ENCODE data around the gene EXOC6B.

The EXOC6B gene

GRCh38 chr2:72744049-72744448 lies 81.8 kb downstream of the EXOC6B start:
- Histone ChIP-seq H3K9me3 (ENCODE audit: insufficient read depth, low read depth, low read length) (no peaks in the 10 kb centered on the region), H3K36me3 (ENCODE audit: control insufficient read depth in 1 of 2, insufficient read depth in 2 of 2, low read length in 2 of 2) (no peaks in the 10 kb centered on the region), H3K9ac (ENCODE audit: low read length) (no peak overlapping the region), H2AK5ac (ENCODE audit: low read length) (no peak overlapping the region), H3K23ac (ENCODE audit: low read length) (no peak overlapping the region), H3K4ac (ENCODE audit: low read depth, low read length) (no peak overlapping the region), H2BK12ac (ENCODE audit: low read length) (no peak overlapping the region), H2BK120ac (ENCODE audit: insufficient read depth, low read length, poor library complexity) (no peak overlapping the region), H4K8ac (ENCODE audit: low read depth, low read length) (no peak overlapping the region), H3K79me2 (ENCODE audit: control insufficient read depth, insufficient read depth, low read length, poor library complexity) (no peaks in the 10 kb centered on the region), H3K4me2 (ENCODE audit: low read length) (no peak overlapping the region), H3K4me3 (ENCODE audit: low read depth, low read length) (no peak overlapping the region), H3K18ac (ENCODE audit: low read length) (no peak overlapping the region), H3K27me3 (ENCODE audit: insufficient read depth, low read length) (no peaks in the 10 kb centered on the region), H3K27ac (ENCODE audit: low read depth, low read length) (no peak overlapping the region), H2BK5ac (ENCODE audit: low read depth, low read length, poor library complexity) (no peak overlapping the region), H2AFZ (ENCODE audit: insufficient read depth, low read length, poor library complexity) (no peak overlapping the region), H3K79me1 (ENCODE audit: low read length) (no peaks in the 10 kb centered on the region), H3K4me1 (ENCODE audit: control insufficient read depth in 1 of 2, insufficient read depth in 2 of 2, low read length in 2 of 2) (no peaks in the 10 kb centered on the region), H4K91ac (ENCODE audit: low read depth, low read length) (no peak overlapping the region), H3K14ac (ENCODE audit: low read length) (no peak overlapping the region), H4K12ac (ENCODE audit: low read depth, low read length) (no peak overlapping the region)
- no peak for DNase-seq

DNA sequence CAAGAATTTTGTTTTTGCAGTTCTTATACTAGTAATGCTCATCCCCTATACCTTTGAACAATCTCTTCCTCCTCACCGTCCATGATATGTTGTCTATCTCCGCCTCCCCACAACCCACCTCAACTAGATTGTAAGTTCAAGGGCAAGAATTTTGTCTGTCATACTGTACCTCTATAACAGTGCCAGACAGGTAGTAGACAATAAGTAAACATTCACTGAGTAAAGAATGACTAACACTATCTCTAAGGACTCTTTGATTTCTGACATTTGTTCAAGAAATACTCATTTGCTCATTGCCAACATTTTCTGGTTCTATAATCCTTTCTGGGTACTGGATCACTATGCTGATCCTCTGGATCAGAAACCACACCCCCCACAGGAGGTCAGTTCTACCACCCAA lies 82.4 kb downstream of the EXOC6B start:
- Histone ChIP-seq H3K9me3 (ENCODE audit: insufficient read depth, low read depth, low read length) (no peaks in the 10 kb centered on the region), H3K27ac (ENCODE audit: low read depth, low read length) (no peak overlapping the region), H2BK12ac (ENCODE audit: low read length) (no peak overlapping the region), H2BK120ac (ENCODE audit: insufficient read depth, low read length, poor library complexity) (no peak overlapping the region), H3K4me1 (ENCODE audit: control insufficient read depth in 1 of 2, insufficient read depth in 2 of 2, low read length in 2 of 2) (no peaks in the 10 kb centered on the region), H2BK5ac (ENCODE audit: low read depth, low read length, poor library complexity) (no peak overlapping the region), H3K79me1 (ENCODE audit: low read length) (no peaks in the 10 kb centered on the region), H3K18ac (ENCODE audit: low read length) (no peak overlapping the region), H3K14ac (ENCODE audit: low read length) (no peak overlapping the region), H3K9ac (ENCODE audit: low read length) (no peak overlapping the region), H3K79me2 (ENCODE audit: control insufficient read depth, insufficient read depth, low read length, poor library complexity) (no peaks in the 10 kb centered on the region), H3K4ac (ENCODE audit: low read depth, low read length) (no peak overlapping the region), H3K4me3 (ENCODE audit: low read depth, low read length) (no peak overlapping the region), H4K91ac (ENCODE audit: low read depth, low read length) (no peak overlapping the region), H3K36me3 (ENCODE audit: control insufficient read depth in 1 of 2, insufficient read depth in 2 of 2, low read length in 2 of 2) (no peaks in the 10 kb centered on the region), H3K4me2 (ENCODE audit: low read length) (no peak overlapping the region), H2AFZ (ENCODE audit: insufficient read depth, low read length, poor library complexity) (no peak overlapping the region), H3K27me3 (ENCODE audit: insufficient read depth, low read length) (no peaks in the 10 kb centered on the region), H4K12ac (ENCODE audit: low read depth, low read length) (no peak overlapping the region), H3K23ac (ENCODE audit: low read length) (no peak overlapping the region), H2AK5ac (ENCODE audit: low read length) (no peak overlapping the region), H4K8ac (ENCODE audit: low read depth, low read length) (no peak overlapping the region)
- no CpG with 5 or more reads among the region's 2 CpGs for WGBS (ENCODE audit: extremely low coverage, insufficient coverage, insufficient read length)
- no peak for DNase-seq

GRCh38 chr2:72738096-72738495 lies 87.7 kb downstream of the EXOC6B start:
- no peaks in the 10 kb centered on the region for H3K4me1 ChIP-seq (ENCODE audit: control insufficient read depth in 1 of 2, insufficient read depth in 2 of 2, low read length in 2 of 2)
- H3K4me2 ChIP-seq (ENCODE audit: low read length) = no peak overlapping the region
- H4K91ac ChIP-seq (ENCODE audit: low read depth, low read length) = no peak overlapping the region
- H2BK5ac ChIP-seq (ENCODE audit: low read depth, low read length, poor library complexity) = no peak overlapping the region
- H3K9ac ChIP-seq (ENCODE audit: low read length) = no peak overlapping the region
- H3K79me1 ChIP-seq (ENCODE audit: low read length) = no peaks in the 10 kb centered on the region
- H3K79me2 ChIP-seq (ENCODE audit: control insufficient read depth, insufficient read depth, low read length, poor library complexity) = no peaks in the 10 kb centered on the region
- H3K18ac ChIP-seq (ENCODE audit: low read length) = no peak overlapping the region
- H3K27me3 ChIP-seq (ENCODE audit: insufficient read depth, low read length) = no peaks in the 10 kb centered on the region
- no peak overlapping the region for H2AK5ac ChIP-seq (ENCODE audit: low read length)
- no peak overlapping the region for H3K14ac ChIP-seq (ENCODE audit: low read length)
- no peak overlapping the region for H4K8ac ChIP-seq (ENCODE audit: low read depth, low read length)
- no peak overlapping the region for H3K27ac ChIP-seq (ENCODE audit: low read depth, low read length)
- no peak overlapping the region for H4K12ac ChIP-seq (ENCODE audit: low read depth, low read length)
- no peak overlapping the region for H2BK120ac ChIP-seq (ENCODE audit: insufficient read depth, low read length, poor library complexity)
- no peak overlapping the region for H3K23ac ChIP-seq (ENCODE audit: low read length)
- no peak overlapping the region for H3K4ac ChIP-seq (ENCODE audit: low read depth, low read length)
- no peak overlapping the region for H3K4me3 ChIP-seq (ENCODE audit: low read depth, low read length)
- no peak overlapping the region for H2BK12ac ChIP-seq (ENCODE audit: low read length)
- no peaks in the 10 kb centered on the region for H3K36me3 ChIP-seq (ENCODE audit: control insufficient read depth in 1 of 2, insufficient read depth in 2 of 2, low read length in 2 of 2)
- H2AFZ ChIP-seq (ENCODE audit: insufficient read depth, low read length, poor library complexity) = no peak overlapping the region
- no peak for DNase-seq
- no peaks in the 10 kb centered on the region for H3K9me3 ChIP-seq (ENCODE audit: insufficient read depth, low read depth, low read length)

- H4K91ac ChIP-seq (ENCODE audit: low read depth, low read length) = no peak overlapping the region
- no peak overlapping the region for H3K4ac ChIP-seq (ENCODE audit: low read depth, low read length)
- no CpG with 5 or more reads among the region's 2 CpGs for WGBS (ENCODE audit: extremely low coverage, insufficient coverage, insufficient read length)
- no peak overlapping the region for H2BK12ac ChIP-seq (ENCODE audit: low read length)
- no peaks in the 10 kb centered on the region for H3K4me1 ChIP-seq (ENCODE audit: control insufficient read depth in 1 of 2, insufficient read depth in 2 of 2, low read length in 2 of 2)
- no peak overlapping the region for H2AK5ac ChIP-seq (ENCODE audit: low read length)
- no peak for DNase-seq
- H3K9me3 ChIP-seq (ENCODE audit: insufficient read depth, low read depth, low read length) = no peaks in the 10 kb centered on the region
- no peaks in the 10 kb centered on the region for H3K79me2 ChIP-seq (ENCODE audit: control insufficient read depth, insufficient read depth, low read length, poor library complexity)
- no peak overlapping the region for H2BK120ac ChIP-seq (ENCODE audit: insufficient read depth, low read length, poor library complexity)
- H3K27me3 ChIP-seq (ENCODE audit: insufficient read depth, low read length) = no peaks in the 10 kb centered on the region
- H3K4me3 ChIP-seq (ENCODE audit: low read depth, low read length) = no peak overlapping the region
- no peak overlapping the region for H3K9ac ChIP-seq (ENCODE audit: low read length)
- no peak overlapping the region for H3K14ac ChIP-seq (ENCODE audit: low read length)
- H3K18ac ChIP-seq (ENCODE audit: low read length) = no peak overlapping the region
- no peak overlapping the region for H3K23ac ChIP-seq (ENCODE audit: low read length)
- no peak overlapping the region for H4K12ac ChIP-seq (ENCODE audit: low read depth, low read length)
- no peak overlapping the region for H3K4me2 ChIP-seq (ENCODE audit: low read length)
- H2BK5ac ChIP-seq (ENCODE audit: low read depth, low read length, poor library complexity) = no peak overlapping the region
- no peak overlapping the region for H3K27ac ChIP-seq (ENCODE audit: low read depth, low read length)
- no peaks in the 10 kb centered on the region for H3K79me1 ChIP-seq (ENCODE audit: low read length)
- no peak overlapping the region for H2AFZ ChIP-seq (ENCODE audit: insufficient read depth, low read length, poor library complexity)
- H3K36me3 ChIP-seq (ENCODE audit: control insufficient read depth in 1 of 2, insufficient read depth in 2 of 2, low read length in 2 of 2) = no peaks in the 10 kb centered on the region
- H4K8ac ChIP-seq (ENCODE audit: low read depth, low read length) = no peak overlapping the region
These were observed 91.4 kb downstream of the EXOC6B start for GRCh38 chr2:72734432-72734831.

- WGBS (ENCODE audit: extremely low coverage, insufficient coverage, insufficient read length) = no CpG with 5 or more reads among the region's 2 CpGs
- Histone ChIP-seq H3K4me2 (ENCODE audit: low read length) (no peak overlapping the region), H2AK5ac (ENCODE audit: low read length) (no peak overlapping the region)
These were observed 94.7 kb downstream of the EXOC6B start for GRCh38 chr2:72731116-72731515.

More at GRCh38 chr2:72731116-72731515, 94.7 kb downstream of the EXOC6B start:
- no peak overlapping the region for H2BK12ac ChIP-seq (ENCODE audit: low read length)
- no peaks in the 10 kb centered on the region for H3K4me1 ChIP-seq (ENCODE audit: control insufficient read depth in 1 of 2, insufficient read depth in 2 of 2, low read length in 2 of 2)
- no peak overlapping the region for H3K9ac ChIP-seq (ENCODE audit: low read length)
- H3K4me3 ChIP-seq (ENCODE audit: low read depth, low read length) = no peak overlapping the region
- H2BK5ac ChIP-seq (ENCODE audit: low read depth, low read length, poor library complexity) = no peak overlapping the region
- H2AFZ ChIP-seq (ENCODE audit: insufficient read depth, low read length, poor library complexity) = no peak overlapping the region
- H3K18ac ChIP-seq (ENCODE audit: low read length) = no peak overlapping the region
- H3K14ac ChIP-seq (ENCODE audit: low read length) = no peak overlapping the region
- H4K12ac ChIP-seq (ENCODE audit: low read depth, low read length) = no peak overlapping the region
- no peak overlapping the region for H4K8ac ChIP-seq (ENCODE audit: low read depth, low read length)
- no peak overlapping the region for H3K4ac ChIP-seq (ENCODE audit: low read depth, low read length)
- no peaks in the 10 kb centered on the region for H3K27me3 ChIP-seq (ENCODE audit: insufficient read depth, low read length)
- H3K79me2 ChIP-seq (ENCODE audit: control insufficient read depth, insufficient read depth, low read length, poor library complexity) = no peaks in the 10 kb centered on the region
- H3K9me3 ChIP-seq (ENCODE audit: insufficient read depth, low read depth, low read length) = no peaks in the 10 kb centered on the region
- H2BK120ac ChIP-seq (ENCODE audit: insufficient read depth, low read length, poor library complexity) = no peak overlapping the region
- no peaks in the 10 kb centered on the region for H3K79me1 ChIP-seq (ENCODE audit: low read length)
- no peak overlapping the region for H3K23ac ChIP-seq (ENCODE audit: low read length)
- no peak for DNase-seq
- H3K27ac ChIP-seq (ENCODE audit: low read depth, low read length) = no peak overlapping the region
- no peaks in the 10 kb centered on the region for H3K36me3 ChIP-seq (ENCODE audit: control insufficient read depth in 1 of 2, insufficient read depth in 2 of 2, low read length in 2 of 2)
- H4K91ac ChIP-seq (ENCODE audit: low read depth, low read length) = no peak overlapping the region
